ENCODE measurements around the gene SPP1.
"Not testable (repeated sequence)": the region's sequence is repeated elsewhere in the genome, so short reads cannot be mapped to it uniquely, and the experiment has no call there.

Gene SPP1

GRCh38 chr4:87975466-87975865, at the start of gene SPP1:
Gene SPP1, plus strand, starts transcription at chr4:87975714. Its CDS starts 1,182 bp downstream, at chr4:87976896.
- peak in 1 of 2 donors; percentile 78 for DNase-seq

GRCh38 chr4:87926554-87927098, 48.9 kb upstream of the SPP1 start:
- no peak for DNase-seq

DNA sequence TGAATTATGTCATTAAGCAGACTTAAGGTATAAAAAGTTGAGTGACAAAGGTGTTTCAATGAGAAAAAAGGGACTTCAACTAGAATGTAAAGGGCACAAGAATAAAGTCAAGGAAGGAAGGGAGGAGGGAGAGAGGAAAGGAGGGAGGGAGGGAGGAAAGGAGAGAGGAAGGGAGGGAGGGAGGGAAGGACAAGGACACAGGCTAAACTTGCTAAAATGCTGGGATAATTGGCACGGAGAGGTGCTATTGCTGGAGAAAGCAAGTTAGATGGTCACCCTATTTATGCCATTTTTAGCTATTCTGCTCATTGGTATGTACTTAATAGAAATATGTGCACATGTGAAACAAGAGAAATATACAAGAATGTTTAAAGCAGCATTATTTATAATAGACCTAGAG, 44.9 kb upstream of the SPP1 start:
- DNase-seq, result no peak

GRCh38 chr4:87931932-87932331, 43.6 kb upstream of the SPP1 start:
- no peak for DNase-seq

DNA sequence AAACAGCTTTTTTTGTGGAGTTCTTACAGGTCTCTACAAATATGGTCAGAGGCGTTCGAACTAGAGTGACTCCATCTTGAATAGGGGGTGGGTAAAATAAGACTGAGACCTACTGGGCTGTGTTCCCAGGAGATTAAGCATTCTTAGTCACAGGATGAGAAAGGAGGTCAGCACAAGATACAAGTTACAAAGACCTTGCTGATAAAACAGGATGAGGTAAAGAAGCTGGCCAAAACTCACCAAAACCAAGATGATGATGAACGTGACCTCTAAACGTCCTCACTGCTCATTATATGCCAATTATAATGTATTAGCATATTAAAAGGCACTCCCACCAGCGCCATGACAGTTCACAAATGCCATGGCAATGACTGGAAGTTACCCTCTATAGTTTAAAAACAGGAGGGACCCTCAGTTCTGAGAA, 42.8 kb upstream of the SPP1 start:
- no peak for DNase-seq

- DNase-seq, result no peak
Measured at GRCh38 chr4:87933337-87933736, 42.2 kb upstream of the SPP1 start.

GRCh38 chr4:87934157-87934704, 41.3 kb upstream of the SPP1 start:
- DNase-seq, result no peak

GRCh38 chr4:87934973-87935372, 40.5 kb upstream of the SPP1 start:
- DNase-seq, result no peak

DNA sequence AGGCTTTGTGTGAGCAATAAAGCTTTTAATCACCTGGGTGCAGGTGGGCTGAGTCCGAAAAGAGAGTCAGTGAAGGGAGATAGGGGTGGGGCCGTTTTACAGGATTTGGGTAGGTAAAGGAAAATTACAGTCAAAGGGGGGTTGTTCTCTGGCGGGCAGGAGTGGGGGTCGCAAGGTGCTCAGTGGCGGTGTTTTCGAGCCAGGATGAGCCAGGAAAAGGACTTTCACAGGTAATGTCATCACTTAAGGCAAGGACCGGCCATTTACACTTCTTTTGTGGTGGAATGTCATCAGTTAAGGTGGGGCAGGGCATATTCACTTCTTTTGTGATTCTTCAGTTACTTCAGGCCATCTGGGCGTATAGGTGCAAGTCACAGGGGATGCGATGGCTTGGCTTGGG, 39.6 kb upstream of the SPP1 start:
- DNase-seq, result not testable (repeated sequence)

DNA sequence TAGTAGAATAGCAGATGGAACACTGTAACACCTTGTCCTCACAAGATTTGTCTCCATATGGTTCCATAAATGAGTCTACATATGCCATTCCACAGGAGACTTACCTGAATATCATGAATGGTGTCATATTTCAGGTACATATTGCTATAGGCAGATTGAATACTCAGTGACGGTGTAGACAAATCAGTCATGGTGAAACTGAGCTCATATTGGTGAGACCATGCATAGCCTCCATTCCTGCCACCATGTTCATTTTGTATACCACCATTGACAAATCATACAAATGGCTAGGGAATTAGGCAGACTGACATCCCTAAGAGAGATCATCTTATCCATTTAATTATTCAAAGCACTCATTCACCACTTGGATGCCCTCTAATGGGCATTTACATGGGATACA, 38.0 kb upstream of the SPP1 start:
- DNase-seq, result no peak

DNA sequence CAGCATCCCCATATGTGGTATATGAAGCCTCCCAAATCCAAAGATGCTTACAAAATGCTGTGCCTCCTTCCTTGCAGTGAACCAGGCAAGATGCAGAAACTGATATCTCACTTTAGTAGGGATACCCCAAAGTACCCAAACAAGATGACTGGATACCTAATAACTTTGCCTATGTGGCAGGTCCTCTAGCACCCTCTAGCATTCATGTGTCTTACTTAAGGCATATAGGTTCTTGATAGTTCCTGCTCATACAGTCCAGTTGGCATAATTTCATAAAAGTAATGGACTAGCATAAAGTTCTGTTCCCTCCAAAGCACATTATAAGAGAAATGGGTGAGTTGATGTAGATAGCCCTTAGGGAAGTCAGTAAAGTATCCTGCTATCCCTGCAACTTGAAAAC, 36.8 kb upstream of the SPP1 start:
- no peak for DNase-seq

DNA sequence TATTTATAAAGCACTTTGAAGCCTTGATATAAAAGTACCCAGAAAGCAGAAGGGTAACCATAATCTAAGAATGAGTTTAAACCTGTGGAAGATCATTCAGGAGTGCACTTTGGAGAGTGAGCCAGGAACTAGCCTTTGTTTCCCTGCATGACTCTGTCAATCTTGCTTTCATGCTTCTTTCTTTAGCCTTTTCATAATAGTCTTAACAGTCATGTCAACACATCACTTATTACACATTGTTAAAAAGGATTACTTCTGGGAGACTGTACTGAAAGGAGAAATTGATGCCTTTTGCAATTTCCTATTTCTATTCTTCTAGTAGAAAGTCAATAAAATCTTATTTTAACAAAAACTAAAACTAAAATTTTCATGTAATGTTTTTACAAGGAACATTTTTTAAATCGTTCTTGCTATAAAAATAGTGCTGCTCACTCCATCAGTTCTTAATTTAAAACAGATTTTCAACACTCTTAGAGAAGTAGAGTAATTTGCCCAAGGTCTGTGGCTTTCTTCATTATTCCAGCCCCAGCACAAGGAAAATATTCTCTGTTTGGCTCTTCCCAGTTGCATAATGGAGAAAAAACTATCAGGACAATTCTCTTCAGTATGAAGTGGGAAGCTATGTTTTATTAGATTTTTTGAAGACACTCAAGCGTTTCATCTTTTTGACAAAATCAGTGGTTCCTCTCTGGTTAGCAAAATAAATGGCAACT, 35.4 kb upstream of the SPP1 start:
- DNase-seq, result no peak

DNA sequence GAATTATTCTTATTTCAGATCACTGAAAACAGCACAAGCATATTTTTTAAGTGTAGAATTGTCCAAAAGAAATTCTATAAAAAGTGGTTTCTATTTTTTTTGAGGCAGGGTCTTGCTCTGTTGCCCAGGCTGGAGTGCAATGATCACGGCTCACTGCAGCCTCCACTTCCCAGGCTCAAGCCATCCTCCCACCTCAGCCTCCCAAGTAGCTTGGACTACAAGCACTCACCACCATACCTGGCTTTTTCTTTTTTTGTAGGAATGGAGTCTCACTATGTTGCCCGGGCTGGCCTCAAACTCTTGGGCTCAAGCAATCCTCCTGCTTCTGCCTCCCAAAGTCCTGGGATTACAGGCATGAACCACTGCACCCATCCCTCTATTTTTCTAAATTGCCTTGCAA, 34.7 kb upstream of the SPP1 start:
- DNase-seq, result not testable (repeated sequence)

- DNase-seq, result no peak
Measured at GRCh38 chr4:87941537-87942392, 33.7 kb upstream of the SPP1 start.

GRCh38 chr4:87943660-87944149, 31.8 kb upstream of the SPP1 start:
- no peak for DNase-seq

GRCh38 chr4:87944967-87945366, 30.5 kb upstream of the SPP1 start:
- no peak for DNase-seq

DNA sequence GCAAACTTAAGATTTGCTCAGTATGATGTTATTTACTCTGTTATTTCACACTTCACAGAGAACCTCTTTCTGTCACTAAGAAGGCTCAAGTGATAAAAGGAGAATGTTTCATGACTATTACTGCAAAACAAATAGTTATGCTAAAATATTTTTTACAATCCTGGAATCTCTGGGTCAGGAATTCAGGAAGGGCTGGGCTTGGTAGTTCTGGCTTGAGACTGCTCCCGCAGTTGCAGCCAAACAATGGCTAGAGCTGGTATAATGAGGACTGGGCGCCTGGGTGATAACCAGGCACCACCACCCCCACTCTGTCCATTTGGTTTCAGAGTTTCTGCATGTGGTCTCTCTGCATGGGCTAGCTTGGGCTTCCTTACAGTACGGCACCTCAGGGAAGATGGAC, 28.7 kb upstream of the SPP1 start:
- no peak for DNase-seq

GRCh38 chr4:87947381-87948160, 27.9 kb upstream of the SPP1 start:
- DNase-seq, result no peak

DNA sequence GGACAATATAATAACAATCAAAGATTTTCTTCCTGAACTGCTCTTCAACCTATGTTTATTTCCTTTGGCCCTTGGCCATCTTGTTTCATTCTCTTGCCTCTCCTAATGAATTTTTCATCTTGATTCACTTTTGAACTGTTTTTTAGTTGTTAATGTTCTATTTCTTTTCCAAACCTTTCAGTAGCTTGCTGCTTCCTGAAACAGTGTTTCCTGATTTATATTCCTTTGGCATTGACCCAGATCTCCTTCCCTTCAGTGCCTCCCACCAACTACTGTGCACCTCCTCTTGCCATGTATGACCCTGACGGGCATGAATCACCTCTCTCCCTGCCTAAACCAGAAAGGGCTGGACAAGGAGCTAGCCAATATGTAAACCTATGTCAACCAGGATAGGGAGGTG, 25.6 kb upstream of the SPP1 start:
- no peak for DNase-seq

- DNase-seq, result no peak
Measured at GRCh38 chr4:87950493-87950892, 25.0 kb upstream of the SPP1 start.

DNA sequence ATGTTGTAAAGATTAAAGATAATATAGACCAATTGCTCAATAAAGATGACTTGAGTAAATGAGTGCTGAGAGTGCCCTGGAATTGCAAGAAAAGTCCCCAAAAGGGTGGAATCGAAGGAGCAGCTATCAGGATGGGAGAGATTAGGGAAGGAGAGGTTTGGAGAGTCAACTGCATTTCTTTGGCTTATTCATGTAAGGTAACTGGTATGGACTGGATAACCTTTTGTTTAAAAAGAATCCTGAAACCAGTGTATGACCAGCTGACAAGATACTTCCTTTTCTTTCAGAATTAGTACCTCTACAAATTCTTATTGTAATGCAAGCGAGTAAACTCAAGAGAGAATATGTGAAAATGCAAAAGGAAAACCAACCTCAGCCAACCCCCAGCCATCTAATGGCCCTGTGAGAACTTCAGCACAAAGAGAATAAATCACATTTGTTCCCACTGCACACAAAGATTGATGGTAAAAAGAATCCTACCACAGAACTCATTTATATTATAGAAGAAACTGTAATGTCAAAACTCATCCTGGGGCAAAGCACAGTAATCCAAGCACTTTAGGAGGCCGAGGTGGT, 24.5 kb upstream of the SPP1 start:
- DNase-seq, result no peak

GRCh38 chr4:87953826-87954225, 21.7 kb upstream of the SPP1 start:
- no peak for DNase-seq
